CD4-positive, CD25-positive, alpha-beta regulatory T cell (primary cell): ENCODE measurements around the gene CDO1. TPM values are rescaled to one million over a fixed set of nuclear protein-coding genes. Genes with fewer than 3 reads are reported as not detected.

ENCODE experiments used
- ATAC-seq, 2 donors: fragments of 150-1000 bp; cut with Tn5 transposase; one replicate each; pipeline ENCODE4 v1.10.0; 2021; ENCODE audit warnings: low read depth in 2 of 2, moderate number of reproducible peaks in 2 of 2, moderate library complexity in 1 of 2
- DNase-seq, 3 donors: peaks; one replicate each; pipeline versions ENCODE4 v3.0.0 to v3.0.0-alpha.2; 2012 to 2022; ENCODE audit warnings: mixed read lengths in 1 of 3
- H3K27ac ChIP-seq: one replicate; pipeline ENCODE4 v1.7.0; 2013; ENCODE audit warnings: mild to moderate bottlenecking, low read length; ENCODE audit not compliant: insufficient read depth, poor library complexity, severe bottlenecking
- H3K27me3 ChIP-seq: one replicate; pipeline ENCODE4 v1.7.0; 2013; ENCODE audit warnings: low read length; ENCODE audit not compliant: control insufficient read depth, insufficient read depth
- H3K36me3 ChIP-seq: one replicate; pipeline ENCODE4 v1.7.0; 2013; ENCODE audit warnings: mild to moderate bottlenecking, low read length, moderate library complexity; ENCODE audit not compliant: control insufficient read depth, insufficient read depth
- H3K4me1 ChIP-seq: 2 replicates; pipeline ENCODE4 v1.7.0; 2013; ENCODE audit warnings: mild to moderate bottlenecking, low read length; ENCODE audit not compliant: insufficient read depth, control insufficient read depth, poor library complexity, severe bottlenecking
- H3K4me3 ChIP-seq: one replicate; pipeline ENCODE4 v1.7.0; 2013; ENCODE audit warnings: low read depth, mild to moderate bottlenecking, low read length, moderate library complexity
- H3K9me3 ChIP-seq, 2 experiments: 1 replicate in 1 of 2; 2 replicates in 1 of 2; pipeline ENCODE4 v1.7.0; 2013; ENCODE audit warnings: low read length in 2 of 2, mild to moderate bottlenecking in 1 of 2, moderate library complexity in 1 of 2; ENCODE audit not compliant: control insufficient read depth in 2 of 2
- H3K27ac Mint-ChIP-seq, 3 donors: one replicate each; pipeline ENCODE4 v1.8.0; 2020 to 2022; ENCODE audit warnings: mild to moderate bottlenecking in 3 of 3, mixed read lengths in 3 of 3, moderate library complexity in 2 of 3
- H3K27me3 Mint-ChIP-seq: one replicate; pipeline ENCODE4 v1.8.0; 2022; ENCODE audit warnings: mild to moderate bottlenecking, mixed read lengths
- H3K36me3 Mint-ChIP-seq: one replicate; pipeline ENCODE4 v1.8.0; 2020; ENCODE audit warnings: mixed read lengths
- H3K4me1 Mint-ChIP-seq, 4 donors: one replicate each; pipeline ENCODE4 v1.8.0; 2020 to 2022; ENCODE audit warnings: mixed read lengths in 4 of 4, mild to moderate bottlenecking in 1 of 4
- H3K4me3 Mint-ChIP-seq, 4 donors: one replicate each; pipeline ENCODE4 v1.8.0; 2020 to 2022; ENCODE audit warnings: mild to moderate bottlenecking in 4 of 4, mixed read lengths in 4 of 4, moderate library complexity in 3 of 4
- H3K9me3 Mint-ChIP-seq, 7 donors: one replicate each; pipeline ENCODE4 v1.8.0; 2020 to 2022; ENCODE audit warnings: mixed read lengths in 7 of 7, mild to moderate bottlenecking in 3 of 7, moderate library complexity in 2 of 7
- polyA plus RNA-seq, 4 donors: library from polyadenylated mRNA; unstranded; fragments of 300-500 nt; fragmentation: Illumina TruSeq; gene quantifications; one replicate each; pipeline ENCODE4 v1.2.3, GENCODE V29; 2021
- total RNA-seq: library from RNA; stranded (reverse); gene quantifications from one replicate; pipeline ENCODE4 v1.2.3, GENCODE V29; 2022

The CDO1 gene
- total and polyA plus RNA-seq, 5 donors from 2014 or later: 0.16 to 1.7 (median 0.24) TPM; not detected in 2

GRCh38 chr5:115801152-115801551, 15.3 kb downstream of the CDO1 start:
- no peak overlapping the region for H3K27ac Mint-ChIP-seq

GRCh38 chr5:115800108-115800507, 16.4 kb downstream of the CDO1 start:
- Mint-ChIP-seq H3K36me3 (no peaks in the 10 kb centered on the region), H3K4me3 (no peak overlapping the region), H3K4me1 (no peaks in the 10 kb centered on the region), H3K27me3 (peaks cover 33% of the 10 kb centered on the region), H3K27ac (no peak overlapping the region), H3K9me3 (no peaks in the 10 kb centered on the region)
- no peak for DNase-seq
- no peak overlapping the region for H3K27ac ChIP-seq
- no peaks in the 10 kb centered on the region for H3K9me3 ChIP-seq
- H3K4me1 ChIP-seq: no peaks in the 10 kb centered on the region
- peaks cover 7% of the 10 kb centered on the region for H3K27me3 ChIP-seq
- no peak overlapping the region for H3K4me3 ChIP-seq
- no peaks in the 10 kb centered on the region for H3K36me3 ChIP-seq
- no peak for ATAC-seq

More at GRCh38 chr5:115801152-115801551, 15.3 kb downstream of the CDO1 start:
- DNase-seq (no peak), ATAC-seq (no peak)
- no peaks in the 10 kb centered on the region for H3K36me3 Mint-ChIP-seq
- H3K36me3 ChIP-seq: no peaks in the 10 kb centered on the region
- H3K27me3 Mint-ChIP-seq: peaks cover 39% of the 10 kb centered on the region
- no peaks in the 10 kb centered on the region for H3K9me3 Mint-ChIP-seq
- H3K4me3 ChIP-seq: no peak overlapping the region
- no peaks in the 10 kb centered on the region for H3K4me1 Mint-ChIP-seq
- no peaks in the 10 kb centered on the region for H3K4me1 ChIP-seq
- H3K4me3 Mint-ChIP-seq: no peak overlapping the region
- no peak overlapping the region for H3K27ac ChIP-seq
- H3K9me3 ChIP-seq: no peaks in the 10 kb centered on the region
- peaks cover 7% of the 10 kb centered on the region for H3K27me3 ChIP-seq

GRCh38 chr5:115798252-115798651, 18.2 kb downstream of the CDO1 start:
- H3K4me3 Mint-ChIP-seq: no peak overlapping the region
- Histone ChIP-seq H3K27ac (no peak overlapping the region), H3K9me3 (no peaks in the 10 kb centered on the region), H3K27me3 (peaks cover 10% of the 10 kb centered on the region), H3K36me3 (no peaks in the 10 kb centered on the region), H3K4me3 (no peak overlapping the region), H3K4me1 (no peaks in the 10 kb centered on the region)
- ATAC-seq: no peak
- no peaks in the 10 kb centered on the region for H3K4me1 Mint-ChIP-seq
- no peak overlapping the region for H3K27ac Mint-ChIP-seq
- H3K9me3 Mint-ChIP-seq: no peaks in the 10 kb centered on the region
- no peaks in the 10 kb centered on the region for H3K36me3 Mint-ChIP-seq
- H3K27me3 Mint-ChIP-seq: peaks cover 31% of the 10 kb centered on the region
- no peak for DNase-seq

GRCh38 chr5:115796656-115797055, 19.8 kb downstream of the CDO1 start:
- no peak overlapping the region for H3K27ac ChIP-seq
- Mint-ChIP-seq H3K36me3 (no peaks in the 10 kb centered on the region), H3K27me3 (peaks cover 30% of the 10 kb centered on the region), H3K9me3 (no peaks in the 10 kb centered on the region), H3K4me1 (no peaks in the 10 kb centered on the region), H3K4me3 (no peak overlapping the region), H3K27ac (no peak overlapping the region)
- no peaks in the 10 kb centered on the region for H3K9me3 ChIP-seq
- ATAC-seq (no peak), DNase-seq (no peak)
- peaks cover 13% of the 10 kb centered on the region for H3K27me3 ChIP-seq
- no peaks in the 10 kb centered on the region for H3K4me1 ChIP-seq
- H3K36me3 ChIP-seq: no peaks in the 10 kb centered on the region
- H3K4me3 ChIP-seq: no peak overlapping the region

- H3K36me3 ChIP-seq: no peaks in the 10 kb centered on the region
- H3K36me3 Mint-ChIP-seq: no peaks in the 10 kb centered on the region
These were observed 20.8 kb downstream of the CDO1 start for GRCh38 chr5:115795700-115796099.

GRCh38 chr5:115788440-115788839, 28.0 kb downstream of the CDO1 start:
- Mint-ChIP-seq H3K4me1 (no peaks in the 10 kb centered on the region), H3K4me3 (no peak overlapping the region), H3K27me3 (peaks cover 40% of the 10 kb centered on the region), H3K27ac (no peak overlapping the region), H3K9me3 (peaks cover 0 to 6% (median 0%) of the 10 kb centered on the region in 7 donors), H3K36me3 (no peaks in the 10 kb centered on the region)
- Histone ChIP-seq H3K27ac (no peak overlapping the region), H3K4me3 (no peak overlapping the region), H3K36me3 (no peaks in the 10 kb centered on the region), H3K9me3 (no peaks in the 10 kb centered on the region), H3K4me1 (no peaks in the 10 kb centered on the region), H3K27me3 (peaks cover 22% of the 10 kb centered on the region)
- DNase-seq (no peak), ATAC-seq (no peak)

More at GRCh38 chr5:115795700-115796099, 20.8 kb downstream of the CDO1 start:
- H3K9me3 ChIP-seq: no peaks in the 10 kb centered on the region
- DNase-seq: no peak
- H3K27me3 ChIP-seq: peaks cover 15% of the 10 kb centered on the region
- no peak for ATAC-seq
- Mint-ChIP-seq H3K4me3 (no peak overlapping the region), H3K27me3 (peaks cover 36% of the 10 kb centered on the region), H3K9me3 (no peaks in the 10 kb centered on the region), H3K4me1 (no peaks in the 10 kb centered on the region), H3K27ac (no peak overlapping the region)
- no peak overlapping the region for H3K27ac ChIP-seq
- H3K4me1 ChIP-seq: no peaks in the 10 kb centered on the region
- no peak overlapping the region for H3K4me3 ChIP-seq

- Histone ChIP-seq H3K27ac (no peak overlapping the region), H3K4me3 (no peak overlapping the region), H3K9me3 (no peaks in the 10 kb centered on the region), H3K36me3 (no peaks in the 10 kb centered on the region), H3K27me3 (peaks cover 20% of the 10 kb centered on the region), H3K4me1 (no peaks in the 10 kb centered on the region)
- Mint-ChIP-seq H3K27me3 (peaks cover 35% of the 10 kb centered on the region), H3K36me3 (no peaks in the 10 kb centered on the region), H3K4me1 (no peaks in the 10 kb centered on the region), H3K4me3 (no peak overlapping the region), H3K27ac (no peak overlapping the region), H3K9me3 (peaks cover 0 to 6% (median 0%) of the 10 kb centered on the region in 7 donors)
- DNase-seq (no peak), ATAC-seq (no peak)
These were observed 29.0 kb downstream of the CDO1 start for GRCh38 chr5:115787426-115787825.

GRCh38 chr5:115785381-115786065, 30.9 kb downstream of the CDO1 start:
- Mint-ChIP-seq H3K36me3 (no peaks in the 10 kb centered on the region), H3K27me3 (peaks cover 43% of the 10 kb centered on the region), H3K27ac (no peak overlapping the region), H3K4me3 (no peak overlapping the region), H3K9me3 (peaks cover 0 to 6% (median 0%) of the 10 kb centered on the region in 7 donors), H3K4me1 (no peaks in the 10 kb centered on the region)
- no peaks in the 10 kb centered on the region for H3K36me3 ChIP-seq
- peaks cover 21% of the 10 kb centered on the region for H3K27me3 ChIP-seq
- ATAC-seq: no peak
- no peak overlapping the region for H3K4me3 ChIP-seq
- no peaks in the 10 kb centered on the region for H3K9me3 ChIP-seq
- no peaks in the 10 kb centered on the region for H3K4me1 ChIP-seq
- no peak overlapping the region for H3K27ac ChIP-seq
- DNase-seq: no peak
